ENCODE measurements around the gene PRR19.
"Not testable (repeated sequence)": the region's sequence is repeated elsewhere in the genome, so short reads cannot be mapped to it uniquely, and the experiment has no call there.

The PRR19 gene

DNA sequence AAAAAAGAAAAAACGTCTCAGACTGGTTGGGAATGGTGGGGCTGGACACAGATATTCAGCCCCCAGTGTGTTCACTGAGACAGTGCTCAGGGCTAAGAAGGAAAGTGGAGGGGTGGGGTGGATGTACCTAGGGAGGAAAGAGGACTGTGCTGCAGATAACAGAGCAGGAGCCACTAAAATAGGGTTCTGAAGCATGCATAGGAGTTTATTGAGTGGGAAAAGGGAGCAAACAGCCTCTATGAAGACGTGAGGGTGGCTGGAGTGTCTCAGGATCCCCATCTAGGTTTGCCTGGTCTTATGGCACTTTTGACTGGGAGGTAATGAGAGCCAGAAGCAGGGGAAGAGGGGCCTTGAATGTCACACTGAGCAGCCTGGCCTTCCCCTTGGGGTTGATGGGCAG, 26.9 kb downstream of the PRR19 start:
- Histone ChIP-seq H3K4me1 (ENCODE audit: insufficient read depth, low read length, severe bottlenecking) (peaks cover 30% of the 10 kb centered on the region), H3K27me3 (ENCODE audit: insufficient read depth, low read length) (no peaks in the 10 kb centered on the region), H3K79me2 (ENCODE audit: insufficient read depth, low read length) (no peaks in the 10 kb centered on the region), H3K9me2 (ENCODE audit: low read depth, low read length) (no peaks in the 10 kb centered on the region), H2AFZ (ENCODE audit: low read length) (no peak overlapping the region), H3K4me3 (ENCODE audit: low read depth, low read length, poor library complexity, severe bottlenecking) (no peak overlapping the region), H3K27ac (ENCODE audit: low read depth, low read length, poor library complexity, severe bottlenecking) (no peak overlapping the region), H3K9ac (ENCODE audit: low read length) (no peak overlapping the region), H3K4me2 (ENCODE audit: low read length) (no peak overlapping the region), H3F3A (ENCODE audit: insufficient read depth, low read length) (no peaks in the 10 kb centered on the region), H4K20me1 (ENCODE audit: insufficient read depth, low read length) (no peaks in the 10 kb centered on the region), H3K9me3 (ENCODE audit: low read length) (no peaks in the 10 kb centered on the region), H3K36me3 (ENCODE audit: insufficient read depth, low read length) (no peaks in the 10 kb centered on the region; the same call in 1 of the 2 replicates)
- TF ChIP-seq EZH2 (IDR thresholded peaks at IDR 0.05; ENCODE audit: borderline replicate concordance, low read length) = no peak
- TF ChIP-seq, protein P1, sequence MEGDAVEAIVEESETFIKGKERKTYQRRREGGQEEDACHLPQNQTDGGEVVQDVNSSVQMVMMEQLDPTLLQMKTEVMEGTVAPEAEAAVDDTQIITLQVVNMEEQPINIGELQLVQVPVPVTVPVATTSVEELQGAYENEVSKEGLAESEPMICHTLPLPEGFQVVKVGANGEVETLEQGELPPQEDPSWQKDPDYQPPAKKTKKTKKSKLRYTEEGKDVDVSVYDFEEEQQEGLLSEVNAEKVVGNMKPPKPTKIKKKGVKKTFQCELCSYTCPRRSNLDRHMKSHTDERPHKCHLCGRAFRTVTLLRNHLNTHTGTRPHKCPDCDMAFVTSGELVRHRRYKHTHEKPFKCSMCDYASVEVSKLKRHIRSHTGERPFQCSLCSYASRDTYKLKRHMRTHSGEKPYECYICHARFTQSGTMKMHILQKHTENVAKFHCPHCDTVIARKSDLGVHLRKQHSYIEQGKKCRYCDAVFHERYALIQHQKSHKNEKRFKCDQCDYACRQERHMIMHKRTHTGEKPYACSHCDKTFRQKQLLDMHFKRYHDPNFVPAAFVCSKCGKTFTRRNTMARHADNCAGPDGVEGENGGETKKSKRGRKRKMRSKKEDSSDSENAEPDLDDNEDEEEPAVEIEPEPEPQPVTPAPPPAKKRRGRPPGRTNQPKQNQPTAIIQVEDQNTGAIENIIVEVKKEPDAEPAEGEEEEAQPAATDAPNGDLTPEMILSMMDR (IDR thresholded peaks at IDR 0.05; ENCODE audit: low read length) = no peak

DNA sequence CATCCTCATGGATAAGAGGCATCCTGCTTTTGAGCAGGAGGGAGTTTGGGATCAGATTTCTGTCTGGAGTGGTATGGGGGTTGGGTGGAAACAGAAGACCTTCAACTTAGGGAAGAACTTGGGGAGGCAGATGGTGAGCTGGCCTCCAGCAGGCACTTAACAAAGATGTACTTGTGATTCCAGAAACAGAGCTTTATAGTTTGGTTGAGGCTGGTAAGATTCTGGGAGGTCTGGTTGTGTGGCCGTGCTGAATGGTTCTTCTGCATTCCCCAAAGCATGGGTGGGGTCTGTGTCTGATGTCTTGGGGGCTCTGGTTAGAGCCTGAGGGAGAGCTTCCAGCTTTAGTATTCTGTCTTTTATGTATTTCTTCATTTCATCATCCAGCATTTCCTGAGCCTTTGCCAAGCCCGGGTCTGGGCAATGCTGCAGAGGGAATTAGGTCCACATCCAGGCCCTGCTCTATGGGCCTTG, 28.3 kb downstream of the PRR19 start:
- Histone ChIP-seq H3K9me2 (ENCODE audit: low read depth, low read length) (no peaks in the 10 kb centered on the region), H3K9me3 (ENCODE audit: low read length) (no peaks in the 10 kb centered on the region), H3K27ac (ENCODE audit: low read depth, low read length, poor library complexity, severe bottlenecking) (no peak overlapping the region), H4K20me1 (ENCODE audit: insufficient read depth, low read length) (no peaks in the 10 kb centered on the region), H2AFZ (ENCODE audit: low read length) (no peak overlapping the region), H3K27me3 (ENCODE audit: insufficient read depth, low read length) (no peaks in the 10 kb centered on the region), H3K4me3 (ENCODE audit: low read depth, low read length, poor library complexity, severe bottlenecking) (no peak overlapping the region), H3K79me2 (ENCODE audit: insufficient read depth, low read length) (no peaks in the 10 kb centered on the region), H3K36me3 (ENCODE audit: insufficient read depth, low read length) (no peaks in the 10 kb centered on the region; the same call in 1 of the 2 replicates), H3K9ac (ENCODE audit: low read length) (no peak overlapping the region), H3K4me1 (ENCODE audit: insufficient read depth, low read length, severe bottlenecking) (peaks cover 18% of the 10 kb centered on the region), H3K4me2 (ENCODE audit: low read length) (no peak overlapping the region), H3F3A (ENCODE audit: insufficient read depth, low read length) (no peaks in the 10 kb centered on the region)
- no peak for TF ChIP-seq EZH2 (IDR thresholded peaks at IDR 0.05; ENCODE audit: borderline replicate concordance, low read length)
- TF ChIP-seq, protein P1 (IDR thresholded peaks at IDR 0.05; ENCODE audit: low read length) = no peak

DNA sequence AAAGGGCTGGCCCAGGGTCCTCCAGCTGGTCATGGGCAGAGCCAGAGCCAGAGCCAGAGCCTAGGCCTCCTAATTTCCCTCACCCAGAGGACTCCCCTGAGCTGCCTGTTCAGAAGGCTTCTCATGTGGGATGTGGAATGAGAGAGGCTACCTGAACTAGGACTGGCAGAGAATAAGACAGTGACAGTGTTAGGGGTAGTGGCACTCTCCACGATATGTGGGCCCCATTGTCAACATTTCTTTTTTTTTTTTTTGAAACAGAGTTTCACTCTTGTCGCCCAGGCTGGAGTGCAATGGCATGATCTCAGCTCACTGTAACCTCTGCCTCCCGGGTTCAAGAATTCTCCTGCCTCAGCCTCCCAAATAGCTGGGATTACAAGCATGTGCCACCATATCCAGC, 29.4 kb downstream of the PRR19 start:
- H3F3A ChIP-seq (ENCODE audit: insufficient read depth, low read length); H3K4me3 ChIP-seq (ENCODE audit: low read depth, low read length, poor library complexity, severe bottlenecking); H3K27ac ChIP-seq (ENCODE audit: low read depth, low read length, poor library complexity, severe bottlenecking); H2AFZ ChIP-seq (ENCODE audit: low read length); H3K9me2 ChIP-seq (ENCODE audit: low read depth, low read length); H3K4me2 ChIP-seq (ENCODE audit: low read length); H3K36me3 ChIP-seq (ENCODE audit: insufficient read depth, low read length); H3K79me2 ChIP-seq (ENCODE audit: insufficient read depth, low read length); H3K9me3 ChIP-seq (ENCODE audit: low read length); H4K20me1 ChIP-seq (ENCODE audit: insufficient read depth, low read length); H3K27me3 ChIP-seq (ENCODE audit: insufficient read depth, low read length); H3K9ac ChIP-seq (ENCODE audit: low read length): not testable (repeated sequence)
- H3K4me1 ChIP-seq (ENCODE audit: insufficient read depth, low read length, severe bottlenecking) = peaks cover 14% of the 10 kb centered on the region

DNA sequence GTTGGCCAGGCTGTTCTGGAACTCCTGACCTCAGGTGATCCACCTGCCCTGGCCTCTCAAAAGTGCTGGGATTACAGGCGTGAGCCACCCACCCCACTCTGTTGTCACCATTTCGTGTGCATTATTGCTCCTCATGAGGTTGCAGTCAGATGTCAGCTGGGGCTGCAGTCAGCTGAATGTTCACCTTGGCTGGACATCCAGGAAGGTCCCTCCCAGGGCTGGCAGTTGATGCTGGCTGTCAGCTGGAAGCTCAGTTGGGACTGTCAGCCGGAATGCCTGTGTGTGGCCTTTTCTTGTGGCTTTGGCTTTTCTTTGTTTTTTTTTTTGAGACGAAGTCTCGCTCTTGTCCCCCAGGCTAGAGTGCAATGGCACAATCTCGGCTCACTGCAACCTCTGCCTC, 30.1 kb downstream of the PRR19 start:
- TF ChIP-seq, protein P1 (IDR thresholded peaks at IDR 0.05; ENCODE audit: low read length) = no peak
- TF ChIP-seq EZH2 (IDR thresholded peaks at IDR 0.05; ENCODE audit: borderline replicate concordance, low read length) = no peak
- no peaks in the 10 kb centered on the region for H3K9me2 ChIP-seq (ENCODE audit: low read depth, low read length)
- H2AFZ ChIP-seq (ENCODE audit: low read length) = no peak overlapping the region
- H3K36me3 ChIP-seq (ENCODE audit: insufficient read depth, low read length) = peaks cover 6% of the 10 kb centered on the region
- no peaks in the 10 kb centered on the region for H3K27me3 ChIP-seq (ENCODE audit: insufficient read depth, low read length)
- no peaks in the 10 kb centered on the region for H3F3A ChIP-seq (ENCODE audit: insufficient read depth, low read length)
- H3K4me2 ChIP-seq (ENCODE audit: low read length) = no peak overlapping the region
- H3K27ac ChIP-seq (ENCODE audit: low read depth, low read length, poor library complexity, severe bottlenecking) = no peak overlapping the region
- no peak overlapping the region for H3K9ac ChIP-seq (ENCODE audit: low read length)
- H3K79me2 ChIP-seq (ENCODE audit: insufficient read depth, low read length) = no peaks in the 10 kb centered on the region
- no peaks in the 10 kb centered on the region for H4K20me1 ChIP-seq (ENCODE audit: insufficient read depth, low read length)
- H3K4me1 ChIP-seq (ENCODE audit: insufficient read depth, low read length, severe bottlenecking) = peaks cover 6% of the 10 kb centered on the region
- H3K9me3 ChIP-seq (ENCODE audit: low read length) = no peaks in the 10 kb centered on the region
- H3K4me3 ChIP-seq (ENCODE audit: low read depth, low read length, poor library complexity, severe bottlenecking) = no peak overlapping the region
